ENCODE data around the gene EP400. TPM values are rescaled to one million over a fixed set of nuclear protein-coding genes. Genes with fewer than 3 reads are reported as not detected.
A peak's percentile ranks its signal among the peaks of the same experiment; 100 is the strongest.

Gene EP400
- total and polyA plus RNA-seq, 9 of the 15 experiments (the other 6 are each of a cell fraction or from before 2014, with no cell fraction given), result 4.5 to 58.0 (median 7.0) TPM

GRCh38 chr12:132064631-132065030 lies 114.9 kb downstream of the EP400 start (continued):
- TF ChIP-seq, protein P1, sequence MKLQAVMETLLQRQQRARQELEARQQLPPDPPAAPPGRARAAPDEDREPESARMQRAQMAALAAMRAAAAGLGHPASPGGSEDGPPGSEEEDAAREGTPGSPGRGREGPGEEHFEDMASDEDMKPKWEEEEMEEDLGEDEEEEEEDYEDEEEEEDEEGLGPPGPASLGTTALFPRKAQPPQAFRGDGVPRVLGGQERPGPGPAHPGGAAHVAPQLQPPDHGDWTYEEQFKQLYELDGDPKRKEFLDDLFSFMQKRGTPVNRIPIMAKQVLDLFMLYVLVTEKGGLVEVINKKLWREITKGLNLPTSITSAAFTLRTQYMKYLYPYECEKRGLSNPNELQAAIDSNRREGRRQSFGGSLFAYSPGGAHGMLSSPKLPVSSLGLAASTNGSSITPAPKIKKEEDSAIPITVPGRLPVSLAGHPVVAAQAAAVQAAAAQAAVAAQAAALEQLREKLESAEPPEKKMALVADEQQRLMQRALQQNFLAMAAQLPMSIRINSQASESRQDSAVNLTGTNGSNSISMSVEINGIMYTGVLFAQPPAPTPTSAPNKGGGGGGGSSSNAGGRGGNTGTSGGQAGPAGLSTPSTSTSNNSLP (IDR thresholded peaks at IDR 0.05; ENCODE audit: borderline replicate concordance, low read depth, low read length), result no peak
- no peak for TF ChIP-seq PURB (CRISPR knock-in tag; IDR thresholded peaks at IDR 0.05; ENCODE audit: low read depth)
- TF ChIP-seq PATZ1 (CRISPR knock-in tag; IDR thresholded peaks at IDR 0.05; ENCODE audit: borderline replicate concordance), result no peak
- no peak for TF ChIP-seq PHF21A (IDR thresholded peaks at IDR 0.05; ENCODE audit: borderline replicate concordance, low read depth)

DNA sequence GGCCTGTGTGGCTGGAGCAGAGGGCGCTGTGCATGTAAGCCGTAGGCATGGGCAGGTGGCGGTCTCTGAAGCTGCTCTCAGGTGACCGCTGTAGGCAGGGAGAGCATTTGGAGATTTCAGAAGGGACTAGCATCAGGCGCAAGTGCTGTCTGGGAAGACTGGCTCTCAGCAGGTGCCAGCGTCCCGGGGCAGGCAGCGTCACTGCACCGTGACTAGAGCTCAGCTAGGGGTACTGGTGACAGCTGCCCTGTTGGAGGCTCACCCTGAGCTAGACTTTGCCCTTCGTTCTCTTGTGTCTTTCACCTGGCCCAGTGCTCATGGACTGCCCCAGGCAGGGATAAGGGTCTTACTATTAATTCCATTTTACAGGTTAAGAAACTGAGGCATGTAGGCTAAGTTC lies 115.5 kb downstream of the EP400 start:
- Histone ChIP-seq H3K27me3 (ENCODE audit: control insufficient read depth in 2 of 2, insufficient read depth in 2 of 2, low read length in 2 of 2) (no peaks in the 10 kb centered on the region), H3K9ac (ENCODE audit: insufficient read depth in 1 of 2, low read depth in 2 of 2, low read length in 2 of 2) (0 out of 4 replicates have a peak overlapping the region, but pooled peaks of 1 of the 2 experiments have one; percentile 39), H4K20me1 (replicated peaks; ENCODE audit: control insufficient read depth, insufficient read depth, low read length) (peaks cover 4% of the 10 kb centered on the region; the same call in 1 of the 2 replicates), H3K4me1 (replicated peaks in 1 of 2; ENCODE audit: control insufficient read depth in 2 of 2, insufficient read depth in 2 of 2, low read length in 2 of 2) (no peaks in the 10 kb centered on the region), H3K9me3 (replicated peaks; ENCODE audit: control insufficient read depth, insufficient read depth, low read depth, low read length) (no peaks in the 10 kb centered on the region), H2AFZ (ENCODE audit: low read depth, low read length) (no peak overlapping the region), H3K27ac (ENCODE audit: extremely low read depth, low read depth, low read length) (no peak overlapping the region), H3K4me3 (no peak overlapping the region), H3K9me1 (ENCODE audit: control insufficient read depth, insufficient read depth, low read length) (no peaks in the 10 kb centered on the region), H3K36me3 (ENCODE audit: control insufficient read depth, insufficient read depth, low read length) (peaks cover 93% of the 10 kb centered on the region; the same call in 2 of the 3 replicates), H3K4me2 (ENCODE audit: insufficient read depth, low read length) (no peak overlapping the region), H3K79me2 (ENCODE audit: control insufficient read depth, insufficient read depth, low read length) (no peaks in the 10 kb centered on the region)
- intact Hi-C loops (cut with micrococcal nuclease) (no loop called here), in situ Hi-C loops (cut with MboI) (no loop called here)
- BruUV-seq (replicated peaks), result no TSS peak
- ChIA-PET CTCF (ENCODE audit: low intra/inter-chr PET ratio) (no interaction called here), POLR2A (no interaction called here)
- WGBS (ENCODE audit: insufficient coverage, low coverage, missing lambda C conversion rate), result 98% methylated on average over 10 of the region's 10 CpGs
- no peak for DNase-seq (ENCODE audit: extremely low read depth in 1 of 4, low spot score in 3 of 4)
- no peak for ATAC-seq
- no peak for FAIRE-seq
- TF ChIP-seq ZNF23 (CRISPR knock-in tag; IDR thresholded peaks at IDR 0.05), result no peak
- TF ChIP-seq CBX8 (IDR thresholded peaks at IDR 0.05; ENCODE audit: borderline replicate concordance, extremely low read depth, low read depth, low read length, poor library complexity, severe bottlenecking), result no peak
- no peak for TF ChIP-seq ATF1 (CRISPR knock-in tag; IDR thresholded peaks at IDR 0.05)
- TF ChIP-seq ATF1 (tag; IDR thresholded peaks at IDR 0.05), result no peak
- TF ChIP-seq CHCHD3 (CRISPR knock-in tag; IDR thresholded peaks at IDR 0.05), result no peak
- TF ChIP-seq ZNF217 (CRISPR knock-in tag; IDR thresholded peaks at IDR 0.05), result no peak
